CD4-positive, alpha-beta T cell (primary cell): ENCODE measurements around the gene NR3C2. TPM values are rescaled to one million over a fixed set of nuclear protein-coding genes. Genes with fewer than 3 reads are reported as not detected.

Experiments used
- ATAC-seq: fragments of 200-7000 bp; cut with Tn5 transposase; one replicate; pipeline ENCODE4 v1.10.0; 2022; ENCODE audit warnings: mild to moderate bottlenecking; ENCODE audit not compliant: poor library complexity
- CTCF ChIA-PET: fragments of 350-600 bp; sonication (Branson Sonifier 250); formaldehyde crosslinking; loops from one replicate; lab custom pipeline; 2021; ENCODE audit warnings: antibody characterized with exemption, inconsistent platforms; lab: Charles Lee
- POLR2A ChIA-PET: fragments of 350-600 bp; sonication (Branson Sonifier 250); formaldehyde crosslinking; loops from one replicate; lab custom pipeline; 2021; ENCODE audit warnings: antibody characterized with exemption, inconsistent platforms; lab: Charles Lee
- DNase-seq, 14 experiments: peaks; one replicate each; pipeline ENCODE4 v3.0.0-alpha.2; 2013 to 2020; ENCODE audit warnings: mixed read lengths in 2 of 14
- H3K27ac ChIP-seq, 2 donors: one replicate each; pipeline versions ENCODE4 v1.5.1 to v1.7.0; 2013; ENCODE audit warnings: low read length in 2 of 2, low read depth in 1 of 2, mild to moderate bottlenecking in 1 of 2
- H3K27me3 ChIP-seq, 2 experiments: 1 replicate in 1 of 2; 2 replicates in 1 of 2; pipeline versions ENCODE4 v1.6.1 to v1.7.0; 2013; ENCODE audit warnings: low read length in 2 of 2, control low read depth in 1 of 2, mild to moderate bottlenecking in 1 of 2, moderate library complexity in 1 of 2; ENCODE audit not compliant: insufficient read depth in 2 of 2, control insufficient read depth in 1 of 2
- H3K36me3 ChIP-seq: one replicate; pipeline ENCODE4 v1.6.1; 2013; ENCODE audit warnings: low read length, control low read depth; ENCODE audit not compliant: insufficient read depth
- H3K4me1 ChIP-seq: one replicate; pipeline ENCODE4 v1.6.1; 2013; ENCODE audit warnings: low read length, control low read depth; ENCODE audit not compliant: insufficient read depth
- H3K4me3 ChIP-seq: one replicate; pipeline ENCODE4 v1.5.1; 2013; ENCODE audit warnings: mild to moderate bottlenecking, low read length, moderate library complexity
- H3K9me3 ChIP-seq, 2 experiments: 1 replicate in 1 of 2; 2 replicates in 1 of 2; pipeline versions ENCODE4 v1.6.1 to v1.7.0; 2013; ENCODE audit warnings: low read length in 2 of 2, mild to moderate bottlenecking in 2 of 2, control low read depth in 1 of 2, moderate library complexity in 1 of 2; ENCODE audit not compliant: control insufficient read depth in 1 of 2, insufficient read depth in 1 of 2
- H3K27ac Mint-ChIP-seq: one replicate; pipeline ENCODE4 v1.8.0; 2020; ENCODE audit warnings: mixed read lengths
- H3K27me3 Mint-ChIP-seq: one replicate; pipeline ENCODE4 v1.8.0; 2021; ENCODE audit warnings: mixed read lengths
- H3K36me3 Mint-ChIP-seq: one replicate; pipeline ENCODE4 v1.8.0; 2021; ENCODE audit warnings: low read depth, mixed read lengths
- H3K4me1 Mint-ChIP-seq: one replicate; pipeline ENCODE4 v1.8.0; 2021; ENCODE audit warnings: low read depth, mixed read lengths
- H3K4me3 Mint-ChIP-seq: one replicate; pipeline ENCODE4 v1.8.0; 2020; ENCODE audit warnings: mild to moderate bottlenecking, mixed read lengths
- H3K9me3 Mint-ChIP-seq: one replicate; pipeline ENCODE4 v1.8.0; 2020; ENCODE audit warnings: mixed read lengths
- CTCF ChIP-seq: fragments of 200-600 bp; IDR thresholded peaks from one replicate; pipeline ENCODE4 v1.8.0; 2022; ENCODE audit warnings: antibody characterized with exemption, mild to moderate bottlenecking
- intact Hi-C, 2 experiments: fragments of 100-400 bp; cut with DNase I in 1 of 2; cut with micrococcal nuclease in 1 of 2; formaldehyde crosslinking; loops; one replicate each; pipeline versions ENCODE4 v1.15.1 to v1.9.0; 2023 to 2025; cut with DNase I, micrococcal nuclease
- polyA plus RNA-seq, 2 donors: library from polyadenylated mRNA; unstranded; fragments of 120-200 nt; gene quantifications; one replicate each; pipeline ENCODE4 v1.2.1, GENCODE V29; 2013
- total RNA-seq, 174 experiments: library from RNA in 2 of 174; stranded (reverse) in 2 of 174; gene quantifications; one replicate each; pipeline ENCODE4 v1.2.3 and lab custom pipeline; 2021 to 2026

NR3C2 gene
- total RNA-seq, result 10 to 100 TPM; 31.6 to 35.0 TPM
- 14.5 TPM for polyA plus RNA-seq (2013, experiment 1 of 2)
- polyA plus RNA-seq (2013, experiment 2 of 2), result 18.2 TPM
- 1.9 to 91.3 (median 41.0) reads per million in 172 experiments for total RNA-seq (lab: John Stamatoyannopoulos, UW)

GRCh38 chr4:148441986-148442831 lies at the start of gene NR3C2:
TSS of gene NR3C2 (minus strand) at chr4:148442414.
- H3K4me1 ChIP-seq, result peaks cover 34% of the 10 kb centered on the region
- TF ChIP-seq CTCF, result no peak
- H3K36me3 ChIP-seq, result no peaks in the 10 kb centered on the region
- H3K4me1 Mint-ChIP-seq, result peaks cover 69% of the 10 kb centered on the region
- intact Hi-C loops, result loop anchor here (1.0 to 10.0 kb wide), 5 partner anchors 65 to 825 kb away; partner anchors contain the start of genes TMEM184C (in 2 of the 2) and PRMT9 (in 1 of the 2)
- peaks cover 38% of the 10 kb centered on the region for H3K36me3 Mint-ChIP-seq
- ATAC-seq (peak; percentile 77), DNase-seq (peak; percentile 92 to 99 (median 97))
- peak within 1 kb of the TSS; percentile 100 for H3K4me3 Mint-ChIP-seq
- ChIA-PET CTCF (interaction anchor here (0.6 to 0.7 kb wide), 2 partner anchors 8 to 10 kb away, joined by 3 to 4 read pairs; no protein-coding TSS in a partner anchor), POLR2A (interaction anchor here (0.6 to 5.5 kb wide), 42 partner anchors 8 to 825 kb away, joined by 3 to 111 read pairs (median 4); partner anchors contain the start of genes ARHGAP10, PRMT9 and TMEM184C)
- no peaks in the 10 kb centered on the region for H3K27me3 ChIP-seq
- H3K27ac Mint-ChIP-seq, result peak within 1 kb of the TSS; percentile 99
- H3K27ac ChIP-seq, result peak within 1 kb of the TSS; percentile 89 to 92
- peaks cover 8% of the 10 kb centered on the region for H3K27me3 Mint-ChIP-seq
- no peaks in the 10 kb centered on the region for H3K9me3 ChIP-seq
- H3K9me3 Mint-ChIP-seq, result no peaks in the 10 kb centered on the region
- peak within 1 kb of the TSS; percentile 99 for H3K4me3 ChIP-seq

- Mint-ChIP-seq H3K36me3 (no peaks in the 10 kb centered on the region), H3K27me3 (no peaks in the 10 kb centered on the region), H3K27ac (no peak overlapping the region), H3K9me3 (peaks cover 10% of the 10 kb centered on the region), H3K4me3 (no peak overlapping the region), H3K4me1 (no peaks in the 10 kb centered on the region)
- Histone ChIP-seq H3K36me3 (no peaks in the 10 kb centered on the region), H3K27me3 (no peaks in the 10 kb centered on the region), H3K9me3 (peaks cover 0 to 10% of the 10 kb centered on the region in 2 experiments), H3K4me1 (no peaks in the 10 kb centered on the region), H3K4me3 (no peak overlapping the region), H3K27ac (no peak overlapping the region)
- intact Hi-C loops, result no loop called here
- no peak for TF ChIP-seq CTCF
- POLR2A ChIA-PET, result no interaction called here
- CTCF ChIA-PET, result no interaction called here
- no peak for DNase-seq
- no peak for ATAC-seq
Observed at GRCh38 chr4:148487181-148487580, 45.0 kb upstream of the NR3C2 start.

GRCh38 chr4:148481636-148482035 lies 39.4 kb upstream of the NR3C2 start:
- H3K27me3 Mint-ChIP-seq, result no peaks in the 10 kb centered on the region
- no peaks in the 10 kb centered on the region for H3K4me1 Mint-ChIP-seq
- H3K27ac ChIP-seq, result no peak overlapping the region
- H3K36me3 ChIP-seq, result no peaks in the 10 kb centered on the region
- intact Hi-C loops, result no loop called here
- no peak for TF ChIP-seq CTCF
- peaks cover 0 to 10% of the 10 kb centered on the region in 2 experiments for H3K9me3 ChIP-seq
- no peak for ATAC-seq
- no peak overlapping the region for H3K4me3 ChIP-seq
- POLR2A ChIA-PET, result no interaction called here
- CTCF ChIA-PET, result no interaction called here
- peaks cover 10% of the 10 kb centered on the region for H3K9me3 Mint-ChIP-seq
- no peaks in the 10 kb centered on the region for H3K27me3 ChIP-seq
- H3K4me3 Mint-ChIP-seq, result no peak overlapping the region
- H3K27ac Mint-ChIP-seq, result no peak overlapping the region
- no peaks in the 10 kb centered on the region for H3K36me3 Mint-ChIP-seq
- H3K4me1 ChIP-seq, result no peaks in the 10 kb centered on the region
- no peak for DNase-seq
